Endometrium (tissue), 2 donors: ENCODE data around the gene KLKB1.
"Not testable (repeated sequence)": the region's sequence is repeated elsewhere in the genome, so short reads cannot be mapped to it uniquely, and the experiment has no call there.

ENCODE experiments used
- FAIRE-seq: peaks from 2 replicates; lab custom pipeline; 2012; peaks lifted over from hg19 to GRCh38; lab: Jason Lieb, UNC
- donor health status: control.
- donor health status: control.

Gene KLKB1

GRCh38 chr4:186265683-186266652 lies 38.7 kb downstream of the KLKB1 start, which contains the start of gene F11:
TSS of gene F11 (plus strand) at chr4:186266189. CDS start at chr4:186267137, 948 bp downstream.
- FAIRE-seq = no peak

GRCh38 chr4:186266729-186267456 lies 39.6 kb downstream of the KLKB1 start:
- no peak for FAIRE-seq

GRCh38 chr4:186271081-186271678 lies 43.9 kb downstream of the KLKB1 start:
- no peak for FAIRE-seq

GRCh38 chr4:186272699-186273391 lies 45.5 kb downstream of the KLKB1 start:
- no peak for FAIRE-seq

- not testable (repeated sequence) for FAIRE-seq
Measured at GRCh38 chr4:186273392-186273789, 46.1 kb downstream of the KLKB1 start.

- FAIRE-seq = no peak
Measured at GRCh38 chr4:186283311-186283710, 56.0 kb downstream of the KLKB1 start.

- FAIRE-seq = no peak
Measured at GRCh38 chr4:186285147-186285546, 57.8 kb downstream of the KLKB1 start.

GRCh38 chr4:186286581-186286980 lies 59.3 kb downstream of the KLKB1 start:
- FAIRE-seq = no peak

GRCh38 chr4:186291256-186291890 lies 64.1 kb downstream of the KLKB1 start:
- FAIRE-seq = no peak

- FAIRE-seq = no peak
Measured at GRCh38 chr4:186294160-186294559, 66.9 kb downstream of the KLKB1 start.

GRCh38 chr4:186296481-186296880 lies 69.2 kb downstream of the KLKB1 start:
- FAIRE-seq = no peak

- peak; percentile 82 for FAIRE-seq
Measured at GRCh38 chr4:186297013-186297645, 69.8 kb downstream of the KLKB1 start.

- no peak for FAIRE-seq
Measured at GRCh38 chr4:186298031-186298647, 70.8 kb downstream of the KLKB1 start.

- FAIRE-seq = no peak
Measured at GRCh38 chr4:186299291-186299690, 72.0 kb downstream of the KLKB1 start.

- no peak for FAIRE-seq
Measured at GRCh38 chr4:186300659-186301390, 73.5 kb downstream of the KLKB1 start.

- FAIRE-seq = no peak
Measured at GRCh38 chr4:186304216-186304615, 76.9 kb downstream of the KLKB1 start.

- no peak for FAIRE-seq
Measured at GRCh38 chr4:186304866-186305505, 77.7 kb downstream of the KLKB1 start.

- FAIRE-seq = no peak
Measured at GRCh38 chr4:186307497-186307896, 80.2 kb downstream of the KLKB1 start.

- no peak for FAIRE-seq
Measured at GRCh38 chr4:186307916-186308315, 80.6 kb downstream of the KLKB1 start.
